ENCODE data around the gene ELMO3.

Gene ELMO3

DNA sequence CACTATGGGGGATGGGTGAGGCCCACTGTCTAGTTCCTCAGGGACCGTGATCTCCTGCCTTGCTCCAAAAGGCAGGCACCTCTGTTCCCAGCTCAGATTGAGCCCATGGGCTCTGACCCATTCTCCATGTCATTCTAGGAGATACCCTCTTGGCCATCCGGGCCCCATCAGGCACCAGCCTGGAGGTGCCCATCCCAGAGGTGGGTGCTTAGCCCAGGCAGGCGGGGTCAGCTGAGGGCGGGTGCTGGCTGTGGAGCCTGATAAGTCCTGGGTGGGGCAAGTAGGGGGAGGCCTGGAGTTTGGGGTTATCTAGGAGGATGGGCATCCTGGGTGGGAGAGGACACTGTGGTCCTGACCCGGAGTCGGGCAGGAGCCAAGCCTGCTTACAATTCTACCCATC, 4.7 kb upstream of the ELMO3 start:
- peaks cover 51% of the 10 kb centered on the region for H3K4me1 Mint-ChIP-seq
- peak overlapping the region; percentile 88 for H3K4me3 Mint-ChIP-seq
- no peaks in the 10 kb centered on the region for H3K9me3 Mint-ChIP-seq
- peaks cover 59% of the 10 kb centered on the region for H3K36me3 Mint-ChIP-seq
- ATAC-seq (no peak), DNase-seq (ENCODE audit: low spot score in 2 of 2) (no peak)
- peak overlapping the region; percentile 86 for H3K27ac Mint-ChIP-seq

DNA sequence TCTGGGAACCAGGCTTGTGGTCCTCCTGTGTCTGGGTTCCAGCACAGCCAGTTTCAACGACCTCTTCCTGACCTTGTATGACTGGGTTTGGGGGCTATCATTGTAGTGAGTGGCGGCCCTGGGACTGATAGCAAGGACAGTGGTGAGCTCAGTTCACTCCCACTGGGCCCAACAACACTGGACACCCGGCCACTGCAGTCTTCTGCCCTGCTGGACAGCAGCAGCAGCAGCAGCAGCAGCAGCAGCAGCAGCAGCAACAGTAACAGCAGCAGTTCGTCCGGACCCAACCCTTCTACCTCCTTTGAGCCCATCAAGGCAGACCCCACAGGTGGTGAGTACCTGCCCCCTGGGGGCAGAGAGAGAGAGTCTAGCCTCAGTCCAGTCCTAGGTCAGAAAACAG, 3.3 kb upstream of the ELMO3 start:
- no peak overlapping the region for H3K4me3 Mint-ChIP-seq

DNA sequence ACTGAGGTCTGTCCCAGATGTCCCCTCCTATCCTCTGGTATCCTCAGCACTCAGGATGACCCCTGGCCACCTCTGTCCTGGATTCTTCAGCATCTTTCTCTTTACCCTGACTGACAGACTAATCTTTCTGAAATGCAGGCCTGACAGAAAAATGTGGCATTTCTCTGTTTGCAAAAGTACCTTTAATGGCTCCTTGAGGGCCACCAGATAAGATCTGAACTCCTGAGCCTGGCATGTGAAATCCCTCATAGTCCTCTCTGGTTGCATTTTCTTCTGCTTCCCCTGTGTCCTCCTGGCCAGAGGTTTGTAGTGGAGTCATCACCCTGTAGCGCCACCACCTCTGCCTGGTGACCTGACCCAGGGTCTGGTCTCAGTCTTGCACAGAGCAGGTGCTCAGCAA, 2.0 kb upstream of the ELMO3 start:
- Mint-ChIP-seq H3K9me3 (no peaks in the 10 kb centered on the region), H3K36me3 (peaks cover 85% of the 10 kb centered on the region), H3K4me1 (peaks cover 43% of the 10 kb centered on the region), H3K4me3 (no peak overlapping the region), H3K27ac (peak overlapping the region; percentile 86)
- ATAC-seq (no peak), DNase-seq (ENCODE audit: low spot score in 2 of 2) (no peak)

More for the DNA sequence above, 3.3 kb upstream of the ELMO3 start:
- ATAC-seq (no peak), DNase-seq (ENCODE audit: low spot score in 2 of 2) (no peak)
- Mint-ChIP-seq H3K9me3 (no peaks in the 10 kb centered on the region), H3K27ac (peak overlapping the region; percentile 86), H3K4me1 (peaks cover 51% of the 10 kb centered on the region), H3K36me3 (peaks cover 73% of the 10 kb centered on the region)

DNA sequence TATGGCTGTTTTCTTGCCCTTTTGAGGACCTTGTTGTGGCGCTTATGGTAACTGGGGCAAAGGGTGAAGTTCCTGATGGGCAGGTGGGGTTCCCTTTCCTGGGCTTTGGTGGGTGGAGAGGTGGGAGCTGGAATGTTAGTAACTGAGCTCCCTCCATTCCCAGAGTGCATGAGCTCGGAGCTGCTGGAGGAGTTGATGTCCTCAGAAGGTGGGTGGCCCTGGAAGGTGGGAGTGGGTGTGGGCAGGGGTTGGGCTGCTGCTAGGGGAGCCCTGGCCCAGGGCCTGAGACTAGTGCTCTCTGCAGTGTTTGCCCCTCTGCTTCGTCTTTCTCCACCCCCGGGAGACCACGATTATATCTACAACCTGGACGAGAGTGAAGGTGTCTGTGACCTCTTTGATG, 1.2 kb upstream of the ELMO3 start:
- no peak for DNase-seq (ENCODE audit: low spot score in 2 of 2)
- peaks cover 41% of the 10 kb centered on the region for H3K4me1 Mint-ChIP-seq

DNA sequence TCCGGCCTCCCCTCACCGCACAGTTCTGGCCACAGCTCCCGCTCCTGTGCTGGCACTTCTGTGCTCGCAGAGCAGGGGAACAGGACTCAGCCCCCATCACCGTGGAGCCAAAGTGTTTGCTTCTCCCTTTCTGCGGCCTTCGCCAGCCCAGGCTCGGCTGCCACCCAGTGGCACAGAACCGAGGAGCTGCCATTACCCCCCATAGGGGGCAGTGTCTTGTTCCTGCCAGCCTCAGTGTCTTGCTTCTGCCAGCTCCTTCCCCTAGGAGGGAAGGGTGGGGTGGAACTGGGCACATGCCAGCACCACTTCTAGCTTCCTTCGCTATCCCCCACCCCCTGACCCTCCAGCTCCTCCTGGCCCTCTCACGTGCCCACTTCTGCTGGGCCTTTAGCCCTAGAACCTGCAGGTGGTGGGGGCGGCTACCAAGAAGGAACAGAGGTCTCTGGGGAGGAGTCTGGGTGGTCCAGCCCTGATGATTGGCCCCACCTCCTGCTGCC, 645 bp upstream of the ELMO3 start:
- H3K27ac Mint-ChIP-seq, result peak overlapping the region; percentile 86
- no peak for DNase-seq (ENCODE audit: low spot score in 2 of 2)

More for the DNA sequence above, 1.2 kb upstream of the ELMO3 start:
- ATAC-seq, result no peak
- H3K27ac Mint-ChIP-seq, result peak overlapping the region; percentile 86
- no peak overlapping the region for H3K4me3 Mint-ChIP-seq
- H3K36me3 Mint-ChIP-seq, result peaks cover 94% of the 10 kb centered on the region
- no peaks in the 10 kb centered on the region for H3K9me3 Mint-ChIP-seq

DNA sequence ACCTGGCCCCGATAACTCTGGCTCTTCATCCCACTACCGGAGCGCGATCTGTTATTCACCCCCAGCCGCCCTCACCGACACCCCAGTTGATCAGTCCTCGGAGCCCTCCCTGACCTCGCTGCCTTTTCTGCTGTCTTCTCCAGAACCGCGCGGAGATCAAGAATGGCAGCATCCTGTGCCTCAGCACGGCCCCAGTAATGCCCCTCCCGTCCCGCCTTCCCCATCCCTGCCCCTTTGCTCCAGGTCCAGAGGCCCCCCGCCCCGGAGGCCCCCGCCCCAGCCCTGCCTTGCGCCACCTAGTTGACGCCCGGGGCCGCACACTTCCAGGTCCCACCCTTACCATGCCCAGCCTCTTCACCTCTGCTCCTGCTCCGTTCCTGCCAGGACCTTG, 872 bp downstream of the ELMO3 start:
- H3K27ac Mint-ChIP-seq, result no peak overlapping the region
- no peak for DNase-seq (ENCODE audit: low spot score in 2 of 2)
- no peak for ATAC-seq
- H3K4me3 Mint-ChIP-seq, result no peak overlapping the region
- H3K9me3 Mint-ChIP-seq, result no peaks in the 10 kb centered on the region
- H3K4me1 Mint-ChIP-seq, result peaks cover 20% of the 10 kb centered on the region
- peaks cover 87% of the 10 kb centered on the region for H3K36me3 Mint-ChIP-seq

More for the DNA sequence above, 645 bp upstream of the ELMO3 start:
- Mint-ChIP-seq H3K9me3 (no peaks in the 10 kb centered on the region), H3K36me3 (peaks cover 93% of the 10 kb centered on the region), H3K4me3 (no peak overlapping the region), H3K4me1 (peaks cover 35% of the 10 kb centered on the region)
- peak; percentile 58 for ATAC-seq

DNA sequence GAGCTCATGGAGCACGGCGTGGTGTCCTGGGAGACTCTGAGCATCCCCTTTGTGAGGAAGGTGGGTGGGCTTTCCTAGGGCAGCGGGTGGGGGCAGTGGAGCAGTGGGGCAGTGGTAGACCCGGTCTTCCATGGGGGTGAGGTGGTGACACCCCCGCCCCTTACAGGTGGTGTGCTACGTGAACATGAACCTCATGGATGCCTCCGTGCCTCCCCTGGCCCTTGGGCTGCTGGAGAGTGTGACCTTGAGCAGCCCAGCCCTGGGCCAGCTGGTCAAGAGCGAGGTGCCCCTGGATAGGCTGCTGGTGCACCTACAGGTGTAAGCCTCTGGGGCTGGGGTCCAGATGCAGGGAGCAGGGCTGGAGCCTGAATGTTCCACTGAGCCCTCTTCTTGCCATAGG, 1.6 kb downstream of the ELMO3 start:
- H3K27ac Mint-ChIP-seq, result no peak overlapping the region
- H3K36me3 Mint-ChIP-seq, result peaks cover 86% of the 10 kb centered on the region
- DNase-seq (ENCODE audit: low spot score in 2 of 2) (no peak), ATAC-seq (no peak)
- H3K9me3 Mint-ChIP-seq, result no peaks in the 10 kb centered on the region
- H3K4me1 Mint-ChIP-seq, result peaks cover 17% of the 10 kb centered on the region
- H3K4me3 Mint-ChIP-seq, result no peak overlapping the region

DNA sequence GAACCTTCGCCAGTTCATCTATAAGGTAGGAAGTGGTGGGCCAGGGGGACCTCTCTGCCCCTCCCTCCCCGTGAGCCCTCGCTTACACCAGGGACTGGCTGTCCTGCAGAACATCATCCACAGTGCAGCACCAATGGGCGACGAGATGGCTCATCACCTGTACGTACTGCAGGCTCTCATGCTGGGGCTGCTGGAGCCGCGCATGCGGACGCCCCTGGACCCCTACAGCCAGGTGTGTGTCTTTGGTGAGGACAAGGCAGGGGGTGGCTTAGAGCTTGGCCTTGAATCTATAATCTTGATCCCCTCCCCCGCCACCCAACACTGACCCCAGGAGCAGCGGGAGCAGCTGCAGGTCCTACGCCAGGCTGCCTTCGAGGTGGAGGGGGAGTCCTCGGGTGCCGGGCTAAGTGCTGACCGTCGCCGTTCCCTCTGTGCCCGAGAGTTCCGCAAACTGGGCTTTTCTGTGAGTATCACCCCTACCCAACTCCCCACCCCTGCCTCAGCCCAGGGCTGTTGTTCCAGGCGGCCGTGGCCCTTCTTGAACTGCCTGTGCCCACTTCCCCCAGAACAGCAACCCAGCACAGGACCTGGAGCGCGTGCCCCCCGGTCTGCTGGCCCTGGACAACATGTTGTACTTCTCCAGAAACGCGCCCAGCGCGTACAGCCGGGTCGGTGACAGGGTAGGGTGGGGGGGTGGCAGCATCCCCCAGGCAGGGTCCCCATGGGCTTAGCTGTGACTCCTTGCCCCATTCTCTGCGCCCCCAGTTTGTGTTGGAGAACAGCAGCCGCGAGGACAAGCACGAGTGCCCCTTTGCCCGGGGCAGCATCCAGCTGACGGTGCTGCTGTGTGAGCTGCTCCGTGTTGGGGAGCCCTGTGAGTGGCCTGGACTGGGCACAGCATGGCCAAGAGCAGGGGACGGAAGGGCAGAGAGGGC, 2.7 kb downstream of the ELMO3 start:
- DNase-seq (ENCODE audit: low spot score in 2 of 2), result no peak
- ATAC-seq, result no peak
- peaks cover 8% of the 10 kb centered on the region for H3K4me1 Mint-ChIP-seq
- no peak overlapping the region for H3K4me3 Mint-ChIP-seq
- no peaks in the 10 kb centered on the region for H3K9me3 Mint-ChIP-seq
- H3K36me3 Mint-ChIP-seq, result peaks cover 84% of the 10 kb centered on the region
- no peak overlapping the region for H3K27ac Mint-ChIP-seq

DNA sequence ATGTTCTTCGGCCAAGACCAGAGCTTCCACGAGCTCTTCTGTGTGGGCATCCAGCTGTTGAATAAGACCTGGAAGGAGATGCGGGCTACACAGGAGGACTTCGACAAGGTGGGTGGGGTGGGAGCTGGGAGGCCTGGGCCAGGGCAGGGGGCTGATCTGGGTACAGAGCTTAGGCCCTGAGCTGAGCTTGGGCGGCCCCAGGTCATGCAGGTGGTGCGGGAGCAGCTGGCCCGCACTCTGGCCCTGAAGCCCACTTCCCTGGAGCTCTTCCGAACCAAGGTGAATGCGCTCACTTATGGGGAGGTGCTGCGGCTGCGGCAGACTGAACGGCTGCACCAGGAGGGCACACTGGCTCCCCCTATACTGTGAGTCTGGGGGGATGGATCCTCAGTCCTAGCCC, 3.5 kb downstream of the ELMO3 start:
- peaks cover 77% of the 10 kb centered on the region for H3K36me3 Mint-ChIP-seq
- H3K4me3 Mint-ChIP-seq, result no peak overlapping the region
- peaks cover 8% of the 10 kb centered on the region for H3K4me1 Mint-ChIP-seq
- ATAC-seq (no peak), DNase-seq (ENCODE audit: low spot score in 2 of 2) (no peak)
- H3K9me3 Mint-ChIP-seq, result no peaks in the 10 kb centered on the region
- H3K27ac Mint-ChIP-seq, result no peak overlapping the region

DNA sequence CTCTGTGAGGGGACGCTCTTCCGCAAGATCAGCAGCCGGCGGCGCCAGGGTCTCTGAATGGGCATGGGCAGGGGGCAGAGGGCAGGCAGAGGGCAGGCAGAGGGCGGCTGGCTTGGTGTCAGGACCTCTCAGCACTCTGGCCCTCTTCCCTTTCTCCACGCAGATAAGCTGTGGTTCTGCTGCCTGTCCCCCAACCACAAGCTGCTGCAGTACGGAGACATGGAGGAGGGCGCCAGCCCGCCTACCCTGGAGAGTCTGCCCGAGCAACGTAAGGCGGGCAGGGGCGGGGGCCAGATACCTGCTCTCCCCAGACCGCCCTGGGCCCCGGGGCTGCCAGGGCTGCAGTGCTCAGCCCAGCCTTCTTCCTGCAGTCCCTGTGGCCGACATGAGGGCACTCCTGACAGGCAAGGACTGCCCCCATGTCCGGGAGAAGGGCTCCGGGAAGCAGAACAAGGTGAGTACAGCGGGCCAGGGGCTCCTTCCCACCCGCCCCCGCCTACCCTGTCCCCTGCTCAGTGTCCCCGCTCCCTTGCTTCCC, 4.1 kb downstream of the ELMO3 start:
- ATAC-seq, result no peak
- H3K27ac Mint-ChIP-seq, result no peak overlapping the region
- no peaks in the 10 kb centered on the region for H3K9me3 Mint-ChIP-seq
- DNase-seq (ENCODE audit: low spot score in 2 of 2), result no peak
- peaks cover 71% of the 10 kb centered on the region for H3K36me3 Mint-ChIP-seq
- H3K4me1 Mint-ChIP-seq, result peaks cover 8% of the 10 kb centered on the region
- no peak overlapping the region for H3K4me3 Mint-ChIP-seq

DNA sequence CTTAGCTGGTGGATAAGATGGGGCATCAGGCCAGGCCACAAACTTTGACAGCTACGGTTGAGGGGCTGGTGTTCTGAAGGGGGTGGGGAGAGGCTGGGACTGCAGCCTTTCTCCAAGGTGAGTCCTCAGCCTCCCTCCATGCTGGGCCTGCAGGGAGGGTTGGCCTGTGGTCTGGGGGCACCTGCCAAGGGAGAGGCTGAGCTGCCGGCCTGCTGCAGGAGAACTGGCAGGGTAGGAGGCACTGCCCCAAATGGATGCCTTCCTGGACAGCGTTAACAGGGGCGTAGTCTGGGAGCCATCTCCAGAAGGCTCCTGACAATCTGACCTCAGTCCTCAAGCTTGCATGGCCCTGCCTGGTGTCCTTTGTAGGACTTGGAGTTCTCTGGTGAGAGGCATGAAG, 5.1 kb downstream of the ELMO3 start:
- H3K9me3 Mint-ChIP-seq, result no peaks in the 10 kb centered on the region
- ATAC-seq, result no peak
- H3K4me3 Mint-ChIP-seq, result no peak overlapping the region
- H3K4me1 Mint-ChIP-seq, result peaks cover 10% of the 10 kb centered on the region
- DNase-seq (ENCODE audit: low spot score in 2 of 2), result no peak
- peaks cover 64% of the 10 kb centered on the region for H3K36me3 Mint-ChIP-seq
- H3K27ac Mint-ChIP-seq, result no peak overlapping the region

DNA sequence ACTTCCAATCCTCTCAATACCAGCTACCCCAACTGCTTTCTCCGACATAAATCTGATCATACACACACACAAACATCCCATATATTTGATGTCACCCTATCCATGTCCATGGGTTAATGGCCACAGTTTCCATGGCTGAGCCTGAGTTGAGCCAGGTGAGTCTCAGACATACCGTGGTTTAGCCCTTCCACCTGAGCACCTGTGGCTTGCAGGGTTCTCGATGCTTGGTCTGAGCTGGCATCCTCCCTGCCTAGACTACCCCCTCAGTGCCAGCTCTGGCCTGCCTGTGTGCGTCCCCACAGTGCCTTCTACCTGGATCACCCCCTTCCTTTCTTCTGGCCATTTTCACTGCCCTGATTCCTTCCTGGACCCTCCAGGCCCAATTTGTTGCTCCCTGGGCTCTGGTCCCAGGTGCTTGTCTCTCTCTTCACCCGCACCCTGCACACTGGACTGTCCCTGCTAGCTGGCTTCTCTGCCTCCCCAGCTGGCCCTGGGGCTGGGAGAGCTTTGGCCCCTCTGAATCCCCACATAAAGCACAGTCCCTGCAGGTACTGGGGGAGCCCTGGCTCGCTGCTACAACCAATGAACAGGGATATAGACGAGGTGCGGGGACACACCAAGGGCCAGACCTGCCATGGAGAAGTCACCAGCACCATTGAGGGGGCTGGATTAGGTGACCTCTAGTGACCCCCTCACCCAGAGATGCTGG, 7.4 kb downstream of the ELMO3 start:
- Mint-ChIP-seq H3K9me3 (no peaks in the 10 kb centered on the region), H3K36me3 (peaks cover 44% of the 10 kb centered on the region), H3K27ac (peak overlapping the region; percentile 89), H3K4me3 (no peak overlapping the region), H3K4me1 (peaks cover 13% of the 10 kb centered on the region)
- DNase-seq (ENCODE audit: low spot score in 2 of 2) (no peak), ATAC-seq (no peak)

DNA sequence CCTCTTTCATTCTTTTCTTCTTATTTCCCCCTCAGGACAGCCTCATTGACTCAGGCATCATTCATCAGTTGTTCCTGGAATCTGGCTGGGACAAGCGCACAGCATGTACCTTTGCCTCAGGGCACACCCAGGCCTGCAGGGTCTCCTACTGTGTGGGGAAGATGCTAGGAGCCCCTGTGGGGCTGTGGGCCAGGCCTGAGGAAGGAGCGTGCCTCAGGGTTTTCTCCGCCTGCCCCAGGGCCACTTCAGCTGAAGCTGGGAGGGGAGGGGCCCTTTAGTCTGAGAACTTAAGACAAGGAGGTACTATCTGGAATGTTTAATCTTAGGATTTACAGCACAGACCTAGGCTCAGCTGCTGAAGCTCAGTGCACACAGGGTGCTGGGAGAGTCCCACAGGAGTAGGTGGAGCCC, 7.9 kb downstream of the ELMO3 start:
- Mint-ChIP-seq H3K4me3 (no peak overlapping the region), H3K9me3 (no peaks in the 10 kb centered on the region), H3K27ac (peak overlapping the region; percentile 89), H3K36me3 (peaks cover 38% of the 10 kb centered on the region), H3K4me1 (peaks cover 13% of the 10 kb centered on the region)
- DNase-seq (ENCODE audit: low spot score in 2 of 2), result no peak
- ATAC-seq, result no peak

DNA sequence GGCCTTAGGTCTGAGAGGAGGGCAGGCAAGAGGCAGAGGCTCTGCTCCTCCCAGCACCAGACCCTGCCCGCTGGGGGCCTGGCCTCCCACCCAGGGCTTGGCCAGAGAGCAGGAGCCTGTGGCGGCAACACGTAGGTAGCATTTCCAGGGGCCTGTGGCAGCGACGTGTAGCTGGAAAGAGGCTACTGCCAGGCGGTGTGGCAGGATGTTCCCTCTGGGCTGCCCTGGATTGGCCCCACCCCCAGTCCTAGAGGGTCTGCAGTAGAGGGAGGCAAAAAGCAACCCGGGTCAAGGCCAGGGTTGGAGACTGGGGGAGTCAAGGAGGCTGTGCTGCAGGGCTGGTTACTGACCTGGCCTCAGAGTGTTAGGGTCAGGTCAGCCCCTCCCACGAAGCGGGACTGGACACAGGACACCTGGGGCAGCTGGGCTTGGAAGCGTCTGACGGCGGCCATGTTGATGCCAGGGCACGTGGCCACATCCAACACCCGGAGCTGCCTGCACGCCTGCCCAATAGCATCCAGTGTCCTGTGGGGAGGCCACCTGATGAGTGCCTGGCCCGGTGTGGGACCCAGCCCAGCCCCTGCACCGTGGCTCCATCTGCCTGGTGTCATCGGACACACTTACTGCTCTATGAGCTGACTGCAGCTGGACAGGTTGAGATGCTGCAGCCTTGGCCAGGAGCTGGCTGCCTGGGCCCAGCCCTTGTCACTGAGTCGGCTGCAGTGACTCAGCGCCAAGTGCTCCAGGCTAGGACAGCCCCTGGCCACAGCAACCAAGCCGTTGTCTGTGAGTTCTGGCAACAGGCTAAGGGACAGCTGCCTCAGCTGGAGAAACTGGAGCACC, 8.5 kb downstream of the ELMO3 start:
- ATAC-seq, result no peak
- H3K36me3 Mint-ChIP-seq, result peaks cover 32% of the 10 kb centered on the region
- H3K27ac Mint-ChIP-seq, result peak overlapping the region; percentile 89
- no peak overlapping the region for H3K4me3 Mint-ChIP-seq
- peaks cover 13% of the 10 kb centered on the region for H3K4me1 Mint-ChIP-seq
- DNase-seq (ENCODE audit: low spot score in 2 of 2), result no peak
- no peaks in the 10 kb centered on the region for H3K9me3 Mint-ChIP-seq

Measured in stimulated activated effector memory CD8-positive, alpha-beta T cell treated with anti-CD3 and anti-CD28 coated beads, Interleukin-12 subunit alpha, Interleukin-12 subunit beta, amount 100 ng/mL, for 72 hours (primary cell).